ENCODE results near the gene BTBD9. TPM values are rescaled to one million over a fixed set of nuclear protein-coding genes. Genes with fewer than 3 reads are reported as not detected.

Gene BTBD9
- total and polyA plus RNA-seq, 9 of the 15 experiments (the other 6 are each of a cell fraction or from before 2014, with no cell fraction given), result 0.08 to 1.6 (median 0.58) TPM

GRCh38 chr6:38453861-38454260, 185.9 kb downstream of the BTBD9 start:
- Histone ChIP-seq H2AFZ (ENCODE audit: low read depth, low read length) (no peak overlapping the region), H3K27ac (ENCODE audit: extremely low read depth, low read depth, low read length) (no peak overlapping the region), H3K4me1 (replicated peaks in 1 of 2; ENCODE audit: control insufficient read depth in 2 of 2, insufficient read depth in 2 of 2, low read length in 2 of 2) (no peaks in the 10 kb centered on the region), H3K27me3 (ENCODE audit: control insufficient read depth in 2 of 2, insufficient read depth in 2 of 2, low read length in 2 of 2) (peaks cover 0 to 4% of the 10 kb centered on the region in 2 experiments; a peak in 3 of 5 replicates), H3K9ac (ENCODE audit: insufficient read depth in 1 of 2, low read depth in 2 of 2, low read length in 2 of 2) (no peak overlapping the region), H4K20me1 (replicated peaks; ENCODE audit: control insufficient read depth, insufficient read depth, low read length) (no peaks in the 10 kb centered on the region), H3K4me3 (no peak overlapping the region), H3K36me3 (ENCODE audit: control insufficient read depth, insufficient read depth, low read length) (no peaks in the 10 kb centered on the region), H3K79me2 (ENCODE audit: control insufficient read depth, insufficient read depth, low read length) (no peaks in the 10 kb centered on the region), H3K4me2 (ENCODE audit: insufficient read depth, low read length) (no peak overlapping the region), H3K9me1 (ENCODE audit: control insufficient read depth, insufficient read depth, low read length) (no peaks in the 10 kb centered on the region), H3K9me3 (replicated peaks; ENCODE audit: control insufficient read depth, insufficient read depth, low read depth, low read length) (no peaks in the 10 kb centered on the region)
- CTCF ChIA-PET (ENCODE audit: low intra/inter-chr PET ratio), result no interaction called here
- ATAC-seq (no peak), DNase-seq (ENCODE audit: extremely low read depth in 1 of 4, low spot score in 3 of 4) (no peak), FAIRE-seq (no peak)
- 2% methylated on average over 4 of the region's 4 CpGs for WGBS (ENCODE audit: insufficient coverage, low coverage, missing lambda C conversion rate)
- in situ Hi-C loops (cut with MboI), result no loop called here
- intact Hi-C loops (cut with micrococcal nuclease), result no loop called here
- BruUV-seq (replicated peaks), result no TSS peak
- TF ChIP-seq KHSRP (IDR thresholded peaks at IDR 0.05) (no peak), MIER1 (IDR thresholded peaks at IDR 0.05; ENCODE audit: low read depth) (no peak), ZSCAN32 (CRISPR knock-in tag; IDR thresholded peaks at IDR 0.05) (no peak), ZNF3 (CRISPR knock-in tag; IDR thresholded peaks at IDR 0.05) (no peak), ZNF121 (CRISPR knock-in tag; conservative IDR thresholded peaks at IDR 0.05) (no peak), ZZZ3 (IDR thresholded peaks at IDR 0.05) (no peak), RHOXF2B (CRISPR knock-in tag; conservative IDR thresholded peaks at IDR 0.05) (no peak), ZNF398 (CRISPR knock-in tag; IDR thresholded peaks at IDR 0.05) (no peak)
- POLR2A ChIA-PET, result interaction anchor here (1.2 kb wide), 1 partner anchor 10 kb away, joined by 3 read pairs; no protein-coding TSS in a partner anchor
